GM12891 (cell line): Measurements from ENCODE around the gene POLR3A.

Experiments used
- PAX5 ChIP-seq: IDR thresholded peaks from 2 replicates; pipeline ENCODE4 v1.6.1; 2011; ENCODE audit warnings: low read length, moderate library complexity, mild to moderate bottlenecking; ENCODE audit not compliant: insufficient read depth, severe bottlenecking
- POLR2A ChIP-seq: IDR thresholded peaks from 2 replicates; pipeline ENCODE4 v1.6.1; 2011; ENCODE audit warnings: low read depth, low read length, control low read depth
- POLR2AphosphoS5 ChIP-seq: IDR thresholded peaks from 2 replicates; pipeline ENCODE4 v1.6.1; 2011; ENCODE audit warnings: low read depth, low read length, control low read depth
- POU2F2 ChIP-seq: IDR thresholded peaks from 2 replicates; pipeline ENCODE4 v1.6.1; 2011; ENCODE audit warnings: low read depth, mild to moderate bottlenecking, control low read depth, low read length, moderate library complexity
- SPI1 ChIP-seq: IDR thresholded peaks from 2 replicates; pipeline ENCODE4 v1.6.1; 2011; ENCODE audit warnings: low read depth, low read length, control low read depth
- TAF1 ChIP-seq: IDR thresholded peaks from 2 replicates; pipeline ENCODE4 v1.6.1; 2011; ENCODE audit warnings: low read depth, low read length, control low read depth

DNA sequence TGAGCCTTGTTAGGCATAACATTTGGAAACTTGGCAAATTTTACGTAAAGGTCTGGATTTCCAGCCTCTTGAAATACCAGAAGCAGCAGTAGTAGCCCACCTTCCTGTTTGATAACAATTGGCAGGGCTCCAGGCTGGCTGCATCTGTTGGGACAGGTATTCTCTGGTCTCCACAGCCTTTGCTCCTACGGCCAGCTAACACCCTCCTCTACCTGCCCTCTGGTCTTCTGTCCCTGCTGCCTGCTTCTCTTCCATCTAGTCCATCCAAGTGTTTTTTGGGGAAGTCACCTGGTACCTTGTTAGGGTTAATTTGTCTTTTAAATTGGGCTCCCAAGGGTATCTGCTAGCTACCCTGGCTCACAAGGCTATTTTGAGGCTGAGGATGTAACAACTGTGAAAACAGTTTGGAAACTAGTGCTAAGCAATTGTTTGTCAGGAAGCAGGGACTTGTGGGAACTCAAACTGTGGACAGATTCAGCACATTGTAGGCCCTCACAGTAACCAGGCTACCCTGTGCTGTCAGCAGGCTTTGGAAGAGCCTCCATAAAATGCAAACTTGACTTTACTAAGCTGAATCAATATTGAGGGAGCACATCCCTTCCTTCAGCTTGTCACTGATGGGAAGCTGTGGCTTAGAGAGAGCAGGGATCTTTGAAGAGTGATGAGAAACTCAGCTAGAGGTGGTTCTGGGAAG lies 12.9 kb upstream of the POLR3A start:
- TF ChIP-seq SPI1 (no peak), POLR2A (no peak; the same call in 1 of the 2 replicates), POLR2AphosphoS5 (peak; percentile 35; the same call in 1 of the 2 replicates), TAF1 (no peak), PAX5 (no peak), POU2F2 (no peak)
